ENCODE data around the gene ZBTB20. TPM values are rescaled to one million over a fixed set of nuclear protein-coding genes. Genes with fewer than 3 reads are reported as not detected.

ZBTB20 gene
- total and polyA plus RNA-seq, 10 of the 15 experiments (the other 5 are each of a cell fraction or from before 2014, with no cell fraction given), result 0.20 to 5.5 (median 2.2) TPM

- no peak for TF ChIP-seq PRDM15 (CRISPR knock-in tag; IDR thresholded peaks at IDR 0.05)
- no peak for TF ChIP-seq NFYA (IDR thresholded peaks at IDR 0.05; ENCODE audit: borderline replicate concordance, low read depth, low read length)
- no peak for TF ChIP-seq RELB (IDR thresholded peaks at IDR 0.05; ENCODE audit: low read depth)
- no peak for TF ChIP-seq NFYB (IDR thresholded peaks at IDR 0.05; ENCODE audit: insufficient read depth, low read depth, low read length)
- TF ChIP-seq RAD21 (IDR thresholded peaks at IDR 0.05; ENCODE audit: insufficient read depth, low read depth, low read length), result no peak
- no peak for TF ChIP-seq CBX5 (IDR thresholded peaks at IDR 0.05; ENCODE audit: low read depth)
- no peak for TF ChIP-seq USF2 (IDR thresholded peaks at IDR 0.05; ENCODE audit: borderline replicate concordance, low read depth, low read length)
Observed at GRCh38 chr3:114356066-114356465, 791.0 kb downstream of the ZBTB20 start (continued).
